Pancreas (tissue), 10 donors: ENCODE measurements around the gene B3GAT3. TPM values are rescaled to one million over a fixed set of nuclear protein-coding genes. Genes with fewer than 3 reads are reported as not detected.
A peak's percentile ranks its signal among the peaks of the same experiment; 100 is the strongest.

Experiments
- ATAC-seq, 4 donors: fragments of 200-7000 bp; cut with Tn5 transposase; one replicate each; pipeline versions ENCODE4 v1.8.0 to v1.9.1; 2020; ENCODE audit warnings: mild to moderate bottlenecking in 4 of 4, moderate library complexity in 4 of 4
- DNase-seq, 6 donors: peaks; one replicate each; pipeline ENCODE4 v3.0.0-alpha.2; 2020
- FAIRE-seq: peaks from 2 replicates; lab custom pipeline; 2012; peaks lifted over from hg19 to GRCh38; lab: Jason Lieb, UNC
- H3K27ac ChIP-seq, 4 donors: fragments of 200-600 bp; sonication (generic); 1 replicate in 3 of 4; 2 replicates in 1 of 4; pipeline versions ENCODE4 v1.5.0 to v1.8.0; 2020
- H3K27me3 ChIP-seq, 4 donors: fragments of 200-600 bp; one replicate each; pipeline ENCODE4 v1.8.0; 2021
- H3K36me3 ChIP-seq, 3 donors: fragments of 200-600 bp; sonication (generic) in 1 of 3; one replicate each; pipeline versions ENCODE4 v1.5.0 to v1.8.0; 2020 to 2021
- H3K4me1 ChIP-seq, 3 donors: fragments of 200-600 bp; one replicate each; pipeline ENCODE4 v1.8.0; 2021
- H3K4me3 ChIP-seq, 4 donors: fragments of 200-600 bp; sonication (generic) in 2 of 4; one replicate each; pipeline versions ENCODE4 v1.5.0 to v1.8.0; 2020 to 2021
- H3K9me3 ChIP-seq, 4 donors: fragments of 200-600 bp; one replicate each; pipeline ENCODE4 v1.8.0; 2021
- WGBS, 2 donors: extraction: QIAGEN DNeasy Blood & Tissue Kit; methylation state at CpG; one replicate each; pipeline ENCODE4 v1.1.7; 2013; 5-methylcytosine and 5-hydroxymethylcytosine counted together
- intact Hi-C, 3 donors: fragments of 100-400 bp; cut with DNase I; formaldehyde crosslinking; loops; one replicate each; pipeline versions ENCODE4 v1.11.1 to v1.14.2; 2022
- polyA plus RNA-seq, 2 donors: library from polyadenylated mRNA; stranded (reverse); fragments of 200-250 nt; gene quantifications; one replicate each; pipeline ENCODE4 v1.2.3, GENCODE V29; 2013
- total RNA-seq, 6 donors: library from RNA; stranded (reverse); fragmentation: NEBNext Ultra II Directional in 4 of 6; extraction: Animal tissue kit (Norgen Biotek cat#: 25700) in 4 of 6; gene quantifications; one replicate each; pipeline versions ENCODE4 v1.2.1 to v1.2.4, GENCODE V29; 2021 to 2023
- TF ChIP-seq, protein P1 (sequence below), 4 donors: fragments of 200-600 bp; sonication (generic) in 3 of 4; IDR thresholded peaks; one replicate each; pipeline versions ENCODE4 v1.5.0 to v1.8.0; 2021; ENCODE audit warnings: antibody characterized with exemption in 4 of 4
- donor health status: healthy with polysubstance abuse.
- donor health status: DM: no; HTN: no; CAD: no; lungs with moderate emphysema.
- donor health status: DM: no; HTN: no; CAD: no.
- donor health status: control.
- donor health status: control.
- donor health status: Bipolar disorder and iron deficiency.
- donor health status: DM: yes; HTN: yes; CAD: no.
- donor health status: DM: no; HTN: no; CAD: no.
- donor health status: DM: no; HTN: no; CAD: no.
- donor health status: DM: yes; HTN: yes; CAD: no.

Gene B3GAT3
- total and polyA plus RNA-seq, 8 donors: 13.2 to 50.8 (median 18.5) TPM

DNA sequence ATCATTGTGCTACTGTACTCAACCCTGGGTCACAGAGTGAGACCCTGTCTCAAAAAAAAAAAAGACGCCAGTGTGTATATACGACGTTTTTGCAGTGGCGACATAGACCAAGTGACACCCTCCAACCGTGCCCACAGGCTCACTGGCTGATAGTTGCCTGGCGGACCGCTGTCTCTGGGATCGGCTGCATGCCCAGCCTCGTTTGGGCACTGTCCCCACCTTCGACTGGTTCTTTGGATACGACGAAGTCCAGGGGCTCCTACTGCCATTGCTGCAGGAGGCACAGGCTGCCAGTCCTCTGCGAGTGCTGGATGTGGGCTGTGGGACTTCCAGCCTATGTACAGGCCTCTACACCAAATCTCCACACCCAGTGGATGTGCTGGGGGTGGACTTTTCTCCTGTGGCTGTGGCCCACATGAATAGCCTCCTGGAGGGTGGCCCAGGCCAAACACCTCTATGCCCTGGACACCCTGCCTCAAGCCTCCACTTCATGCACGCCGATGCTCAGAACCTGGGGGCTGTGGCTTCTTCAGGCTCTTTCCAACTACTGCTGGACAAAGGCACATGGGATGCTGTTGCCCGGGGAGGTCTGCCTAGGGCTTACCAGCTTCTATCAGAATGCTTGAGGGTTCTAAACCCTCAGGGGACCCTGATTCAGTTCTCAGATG lies 44.6 kb upstream of the B3GAT3 start:
- H3K4me3 ChIP-seq: peak overlapping the region; percentile 48 to 79 (median 72)
- DNase-seq (peak in 1 of 6 donors; percentile 40), FAIRE-seq (no peak), ATAC-seq (no peak)
- H3K27ac ChIP-seq: peak overlapping the region; percentile 51 to 84 (median 80)
- H3K4me1 ChIP-seq: peaks cover 0 to 40% (median 18%) of the 10 kb centered on the region in 3 donors
- H3K36me3 ChIP-seq: no peaks in the 10 kb centered on the region
- no peaks in the 10 kb centered on the region for H3K9me3 ChIP-seq
- TF ChIP-seq, protein P1, sequence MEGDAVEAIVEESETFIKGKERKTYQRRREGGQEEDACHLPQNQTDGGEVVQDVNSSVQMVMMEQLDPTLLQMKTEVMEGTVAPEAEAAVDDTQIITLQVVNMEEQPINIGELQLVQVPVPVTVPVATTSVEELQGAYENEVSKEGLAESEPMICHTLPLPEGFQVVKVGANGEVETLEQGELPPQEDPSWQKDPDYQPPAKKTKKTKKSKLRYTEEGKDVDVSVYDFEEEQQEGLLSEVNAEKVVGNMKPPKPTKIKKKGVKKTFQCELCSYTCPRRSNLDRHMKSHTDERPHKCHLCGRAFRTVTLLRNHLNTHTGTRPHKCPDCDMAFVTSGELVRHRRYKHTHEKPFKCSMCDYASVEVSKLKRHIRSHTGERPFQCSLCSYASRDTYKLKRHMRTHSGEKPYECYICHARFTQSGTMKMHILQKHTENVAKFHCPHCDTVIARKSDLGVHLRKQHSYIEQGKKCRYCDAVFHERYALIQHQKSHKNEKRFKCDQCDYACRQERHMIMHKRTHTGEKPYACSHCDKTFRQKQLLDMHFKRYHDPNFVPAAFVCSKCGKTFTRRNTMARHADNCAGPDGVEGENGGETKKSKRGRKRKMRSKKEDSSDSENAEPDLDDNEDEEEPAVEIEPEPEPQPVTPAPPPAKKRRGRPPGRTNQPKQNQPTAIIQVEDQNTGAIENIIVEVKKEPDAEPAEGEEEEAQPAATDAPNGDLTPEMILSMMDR (IDR thresholded peaks at IDR 0.05): no peak
- no peaks in the 10 kb centered on the region for H3K27me3 ChIP-seq
- intact Hi-C loops: no loop called here
- 32 to 50% methylated on average over 16 of the region's 16 CpGs for WGBS, 2 donors

DNA sequence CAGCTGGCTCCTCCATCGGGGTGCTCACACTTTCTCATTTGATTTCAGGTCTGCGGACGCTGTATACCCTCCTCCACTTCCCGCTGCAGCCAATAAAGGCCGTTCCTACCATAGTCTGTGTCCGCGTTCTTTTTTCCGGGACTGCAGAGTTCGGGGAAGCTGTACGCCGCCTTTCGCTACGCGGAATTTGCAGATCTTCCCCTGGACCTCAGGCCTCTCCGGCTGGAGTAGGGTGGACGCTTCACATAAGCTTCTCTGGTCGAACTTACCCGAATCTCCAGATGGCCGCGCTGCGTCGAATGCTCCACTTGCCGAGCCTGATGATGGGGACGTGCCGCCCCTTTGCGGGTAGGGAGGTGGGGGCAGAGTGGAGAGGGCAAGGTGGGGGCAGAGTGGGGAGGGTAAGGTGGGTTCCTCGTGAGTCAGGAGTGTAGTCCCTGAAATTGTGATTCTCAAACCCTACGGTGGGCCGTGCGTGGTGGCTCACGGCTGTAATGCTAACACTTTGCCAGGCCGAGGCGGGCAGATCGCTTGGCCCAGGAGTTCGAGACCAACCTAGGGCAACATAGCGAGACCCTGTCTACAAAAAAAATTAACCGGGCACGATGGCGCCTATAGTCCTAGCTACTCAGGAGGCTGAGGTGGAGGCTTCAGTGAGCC lies 43.9 kb upstream of the B3GAT3 start:
- Histone ChIP-seq H3K9me3 (no peaks in the 10 kb centered on the region), H3K4me3 (peak overlapping the region; percentile 48 to 79 (median 72)), H3K27ac (peak overlapping the region; percentile 51 to 84 (median 80)), H3K4me1 (peaks cover 0 to 38% (median 15%) of the 10 kb centered on the region in 3 donors), H3K36me3 (no peaks in the 10 kb centered on the region), H3K27me3 (no peaks in the 10 kb centered on the region)
- intact Hi-C loops: no loop called here
- ATAC-seq: peak; percentile 42 to 50 (median 46)
- peak in 5 of 6 donors; percentile 56 to 85 (median 58) for DNase-seq
- TF ChIP-seq, protein P1 (IDR thresholded peaks at IDR 0.05): no peak
- no peak for FAIRE-seq
- WGBS, 2 donors: 1 to 4% methylated on average over 39 of the region's 39 CpGs

DNA sequence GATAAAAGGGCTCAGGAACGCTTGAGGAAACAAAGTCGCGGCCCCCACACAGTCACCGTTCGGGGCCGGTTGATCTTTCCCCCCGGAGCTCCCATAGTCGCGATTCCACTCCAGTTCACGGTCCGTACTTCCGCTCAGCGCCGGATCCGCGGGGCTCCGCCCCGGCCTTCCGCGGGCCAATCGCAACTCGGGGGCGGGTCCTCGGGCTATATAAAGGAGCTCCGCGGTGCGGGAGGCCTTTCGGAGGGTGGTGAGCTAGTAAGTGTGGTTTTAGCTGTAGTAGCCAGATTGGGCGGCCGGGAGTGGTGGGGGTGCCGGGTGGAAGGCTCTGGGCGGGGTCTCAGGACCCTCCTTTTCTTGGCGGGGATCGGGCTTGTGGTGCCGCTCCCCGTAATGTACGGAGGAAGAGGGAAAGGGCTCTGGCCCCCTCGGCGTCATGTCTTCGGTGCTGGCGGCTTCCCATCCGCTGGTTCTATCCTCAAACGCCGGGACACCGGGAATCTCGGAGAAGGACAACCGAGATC lies 43.4 kb upstream of the B3GAT3 start, which contains the start of the genes C11orf98 and CSKMT:
Gene C11orf98, minus strand, starts transcription at position 136 of the 524 bp plus-strand sequence. Its CDS starts 41 bp downstream, at position 95.
Gene CSKMT, plus strand, starts transcription at position 238 of the 524 bp plus-strand sequence. CDS start 568 bp downstream, outside the sequence.
- H3K4me3 ChIP-seq: peak within 1 kb of the TSS; percentile 48 to 79 (median 72)
- WGBS, 2 donors: 0 to 1% methylated on average over 42 to 47 of the region's 47 CpGs
- no peaks in the 10 kb centered on the region for H3K36me3 ChIP-seq
- peak; percentile 94 to 98 (median 96) for ATAC-seq
- TF ChIP-seq, protein P1 (IDR thresholded peaks at IDR 0.05): no peak
- intact Hi-C loops: no loop called here
- no peaks in the 10 kb centered on the region for H3K9me3 ChIP-seq
- DNase-seq: peak; percentile 92 to 98 (median 96)
- no peak for FAIRE-seq
- peak within 1 kb of the TSS; percentile 51 to 84 (median 80) for H3K27ac ChIP-seq
- no peaks in the 10 kb centered on the region for H3K27me3 ChIP-seq
- H3K4me1 ChIP-seq: peaks cover 0 to 32% (median 12%) of the 10 kb centered on the region in 3 donors

DNA sequence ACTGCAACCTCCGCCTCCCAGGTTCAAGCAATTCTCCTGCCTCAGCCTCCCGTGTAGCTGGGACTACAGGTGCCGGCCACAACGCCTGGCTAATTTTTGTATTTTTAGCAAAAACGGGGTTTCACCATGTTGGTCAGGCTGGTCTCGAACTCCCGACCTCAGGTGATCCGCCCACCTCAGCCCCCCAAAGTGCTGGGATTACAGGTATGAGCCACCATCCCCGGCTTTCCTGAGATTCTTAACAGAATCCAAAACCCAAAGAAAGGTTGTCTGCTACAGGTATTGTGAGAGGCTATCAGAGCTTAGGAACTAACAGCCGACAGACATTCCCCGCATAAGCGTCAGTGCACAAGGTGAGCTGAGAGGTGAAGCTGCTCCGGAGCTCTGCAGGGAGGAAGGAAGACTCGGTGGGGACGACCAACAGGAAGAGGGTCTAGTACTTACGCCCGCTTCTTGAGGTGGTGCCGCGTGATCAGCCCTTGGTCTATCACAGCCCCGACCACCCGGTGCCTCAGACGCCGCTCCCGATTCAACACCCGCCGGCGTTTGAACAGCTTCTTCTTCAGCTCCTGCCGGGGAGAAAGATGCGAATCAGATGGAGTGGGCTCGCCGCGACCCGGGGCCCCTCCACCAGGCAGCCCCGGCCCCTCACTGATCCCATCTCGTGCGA lies 42.8 kb upstream of the B3GAT3 start:
- Histone ChIP-seq H3K4me1 (peaks cover 0 to 29% (median 12%) of the 10 kb centered on the region in 3 donors), H3K36me3 (no peaks in the 10 kb centered on the region), H3K9me3 (no peaks in the 10 kb centered on the region), H3K27me3 (no peaks in the 10 kb centered on the region), H3K27ac (peak overlapping the region; percentile 51 to 84 (median 80)), H3K4me3 (peak overlapping the region; percentile 48 to 79 (median 72))
- no peak for FAIRE-seq
- intact Hi-C loops: no loop called here
- TF ChIP-seq, protein P1 (IDR thresholded peaks at IDR 0.05): no peak
- ATAC-seq: peak; percentile 48 to 68 (median 58)
- peak in 4 of 6 donors; percentile 53 to 79 (median 58) for DNase-seq
- WGBS, 2 donors: 3% methylated on average over 34 to 36 of the region's 36 CpGs
